Heart right ventricle (tissue), 16 donors: ENCODE results near the gene ECE2. TPM values are rescaled to one million over a fixed set of nuclear protein-coding genes. Genes with fewer than 3 reads are reported as not detected.

Experiments
- ATAC-seq, 8 donors: fragments of 200-7000 bp; cut with Tn5 transposase; one replicate each; pipeline ENCODE4 v1.9.1; 2020; ENCODE audit warnings: mild to moderate bottlenecking in 8 of 8, moderate library complexity in 8 of 8, moderate number of reproducible peaks in 1 of 8
- DNase-seq, 2 donors: peaks; one replicate each; pipeline ENCODE4 v3.0.0-alpha.2; 2020
- H3K27ac ChIP-seq, 10 donors: fragments of 200-600 bp; sonication (generic) in 2 of 10; one replicate each; pipeline versions ENCODE4 v1.5.0 to v1.8.0; 2020 to 2022; ENCODE audit warnings: mild to moderate bottlenecking in 3 of 10
- H3K27me3 ChIP-seq, 7 donors: fragments of 200-600 bp; one replicate each; pipeline ENCODE4 v1.8.0; 2021 to 2022; ENCODE audit warnings: mild to moderate bottlenecking in 2 of 7
- H3K36me3 ChIP-seq, 9 donors: fragments of 200-600 bp; sonication (generic) in 1 of 9; one replicate each; pipeline versions ENCODE4 v1.5.0 to v1.8.0; 2020 to 2022; ENCODE audit warnings: mild to moderate bottlenecking in 2 of 9
- H3K4me1 ChIP-seq, 9 donors: fragments of 200-600 bp; sonication (generic) in 1 of 9; one replicate each; pipeline versions ENCODE4 v1.5.0 to v1.8.0; 2020 to 2022; ENCODE audit warnings: mild to moderate bottlenecking in 4 of 9
- H3K4me3 ChIP-seq, 10 donors: fragments of 200-600 bp; sonication (generic) in 2 of 10; one replicate each; pipeline versions ENCODE4 v1.5.0 to v1.8.0; 2020 to 2022; ENCODE audit warnings: mild to moderate bottlenecking in 7 of 10, moderate library complexity in 2 of 10
- H3K9me3 ChIP-seq, 11 donors: fragments of 200-600 bp in 10 of 11; sonication (generic) in 2 of 11; one replicate each; pipeline versions ENCODE4 v1.5.0 to v1.8.0; 2013 to 2022; ENCODE audit warnings: mild to moderate bottlenecking in 2 of 11, control low read depth in 1 of 11, moderate library complexity in 1 of 11
- CTCF ChIP-seq, 9 donors: fragments of 200-600 bp; sonication (generic) in 2 of 9; IDR thresholded peaks; one replicate each; pipeline versions ENCODE4 v1.5.0 to v1.8.0; 2021 to 2022; ENCODE audit warnings: antibody characterized with exemption in 9 of 9, mild to moderate bottlenecking in 5 of 9, moderate library complexity in 1 of 9
- WGBS, 2 donors: extraction: QIAGEN DNeasy Blood & Tissue Kit; methylation state at CpG; one replicate each; pipeline ENCODE4 v1.1.7; 2013; ENCODE audit warnings: inconsistent platforms in 1 of 2; 5-methylcytosine and 5-hydroxymethylcytosine counted together
- intact Hi-C, 10 donors: fragments of 100-400 bp; cut with DNase I; formaldehyde crosslinking; loops; one replicate each; pipeline versions ENCODE4 v1.11.1 to v1.14.2; 2022
- polyA plus RNA-seq, 2 donors: library from polyadenylated mRNA; stranded (reverse); fragments of 200-250 nt; gene quantifications; one replicate each; pipeline ENCODE4 v1.2.3, GENCODE V29; 2013
- total RNA-seq, 10 donors: library from RNA; stranded (reverse); fragmentation: NEBNext Ultra II Directional in 3 of 10; extraction: Animal tissue kit (Norgen Biotek cat#: 25700) in 3 of 10; gene quantifications; one replicate each; pipeline versions ENCODE4 v1.2.1 to v1.2.4, GENCODE V29; 2021 to 2023
- donor health status: Arrhythmogenic right ventricular cardiomyopathy.
- donor health status: ischemic (EF 13 %, LVEDD 7.1; RV severe dilation, severe dysfunction).
- donor health status: healthy with polysubstance abuse.
- donor health status: DM: no; HTN: yes; CAD: no.
- donor health status: DM: no; HTN: no; CAD: no.
- donor health status: ischemic (EF 25% LVEDD 6.9; RV normal size, moderate dysfunction).
- donor health status: ischemic (EF 25% LVEDD 5.7; RV mildly dilated, moderate dysfunction).
- donor health status: healthy.
- donor health status: DM: yes; HTN: yes; CAD: no.
- donor health status: Ischemic cardiomyopathy.
- donor health status: ischemic (EF 35%, LVEDD 5.7; RV mildly dilated, moderate dysfunction).
- donor health status: nonischemic (EF 11% LVEDD 7.7; RV severe dilation, severe dysfunction).
- donor health status: DM: yes; HTN: yes; CAD: no.
- donor health status: PGD.
- donor health status: ischemic (EF 29% LVEDD 5.4; RV normal size, mild dysfunction).
- donor health status: nonischemic (EF 23%, LVEDD 6.1; RV moderate dilation, normal function).

The ECE2 gene
- total and polyA plus RNA-seq, 12 donors = 0.20 to 0.28 TPM; not detected in 10

- no peaks in the 10 kb centered on the region for H3K9me3 ChIP-seq
- no peak for ATAC-seq
- H3K27ac ChIP-seq = no peak overlapping the region
- peaks cover 0 to 21% (median 18%) of the 10 kb centered on the region in 7 donors for H3K27me3 ChIP-seq
- DNase-seq = no peak
- H3K36me3 ChIP-seq = no peaks in the 10 kb centered on the region
- no peak overlapping the region for H3K4me3 ChIP-seq
- peaks cover 0 to 11% (median 7%) of the 10 kb centered on the region in 9 donors for H3K4me1 ChIP-seq
- TF ChIP-seq CTCF (IDR thresholded peaks at IDR 0.05) = no peak
- intact Hi-C loops = no loop called here
- WGBS, 2 donors = 91 to 93% methylated on average over 3 of the region's 3 CpGs
Measured at GRCh38 chr3:184255291-184256039, 20.4 kb upstream of the ECE2 start.

- peaks cover 6 to 38% (median 33%) of the 10 kb centered on the region in 7 donors for H3K27me3 ChIP-seq
- ATAC-seq = no peak
- H3K36me3 ChIP-seq = no peaks in the 10 kb centered on the region
- no peak for DNase-seq
- no peak overlapping the region for H3K4me3 ChIP-seq
- peaks cover 7 to 25% (median 20%) of the 10 kb centered on the region in 9 donors for H3K4me1 ChIP-seq
- no peaks in the 10 kb centered on the region for H3K9me3 ChIP-seq
- TF ChIP-seq CTCF (IDR thresholded peaks at IDR 0.05) = no peak
- intact Hi-C loops = no loop called here
- no peak overlapping the region for H3K27ac ChIP-seq
- 87 to 93% methylated on average over 23 of the region's 23 CpGs for WGBS, 2 donors
Measured at GRCh38 chr3:184257083-184257915, 18.5 kb upstream of the ECE2 start.

GRCh38 chr3:184258926-184259325 is 16.9 kb upstream of the ECE2 start:
- TF ChIP-seq CTCF (IDR thresholded peaks at IDR 0.05) = no peak
- WGBS, 2 donors = 85 to 88% methylated on average over 5 of the region's 5 CpGs

GRCh38 chr3:184259396-184259877 is 16.4 kb upstream of the ECE2 start:
- TF ChIP-seq CTCF (IDR thresholded peaks at IDR 0.05) = no peak
- intact Hi-C loops = no loop called here
- H3K27me3 ChIP-seq = peaks cover 13 to 59% (median 54%) of the 10 kb centered on the region in 7 donors
- H3K4me1 ChIP-seq = peaks cover 12 to 33% (median 26%) of the 10 kb centered on the region in 9 donors
- DNase-seq = no peak
- no peak overlapping the region for H3K27ac ChIP-seq
- peak in 1 of 8 donors; percentile 18 for ATAC-seq
- no peaks in the 10 kb centered on the region for H3K36me3 ChIP-seq
- peak overlapping the region in 2 of 10 donors; percentile 8 to 26 for H3K4me3 ChIP-seq
- 11 to 15% methylated on average over 20 to 28 of the region's 28 CpGs for WGBS, 2 donors
- no peaks in the 10 kb centered on the region for H3K9me3 ChIP-seq

More at GRCh38 chr3:184258926-184259325, 16.9 kb upstream of the ECE2 start:
- intact Hi-C loops = no loop called here
- Histone ChIP-seq H3K27ac (no peak overlapping the region), H3K4me3 (no peak overlapping the region), H3K4me1 (peaks cover 12 to 33% (median 26%) of the 10 kb centered on the region in 9 donors), H3K36me3 (no peaks in the 10 kb centered on the region), H3K27me3 (peaks cover 13 to 54% (median 49%) of the 10 kb centered on the region in 7 donors), H3K9me3 (no peaks in the 10 kb centered on the region)
- ATAC-seq (no peak), DNase-seq (no peak)
